GM12801 (cell line): ENCODE results near the gene GCLM.

Experiments
- TF ChIP-seq, protein P1 (sequence below): IDR thresholded peaks from one replicate; pipeline ENCODE4 v1.5.1; 2011; ENCODE audit warnings: control low read depth; ENCODE audit not compliant: insufficient read length; ENCODE audit errors: extremely low read depth

GCLM gene

DNA sequence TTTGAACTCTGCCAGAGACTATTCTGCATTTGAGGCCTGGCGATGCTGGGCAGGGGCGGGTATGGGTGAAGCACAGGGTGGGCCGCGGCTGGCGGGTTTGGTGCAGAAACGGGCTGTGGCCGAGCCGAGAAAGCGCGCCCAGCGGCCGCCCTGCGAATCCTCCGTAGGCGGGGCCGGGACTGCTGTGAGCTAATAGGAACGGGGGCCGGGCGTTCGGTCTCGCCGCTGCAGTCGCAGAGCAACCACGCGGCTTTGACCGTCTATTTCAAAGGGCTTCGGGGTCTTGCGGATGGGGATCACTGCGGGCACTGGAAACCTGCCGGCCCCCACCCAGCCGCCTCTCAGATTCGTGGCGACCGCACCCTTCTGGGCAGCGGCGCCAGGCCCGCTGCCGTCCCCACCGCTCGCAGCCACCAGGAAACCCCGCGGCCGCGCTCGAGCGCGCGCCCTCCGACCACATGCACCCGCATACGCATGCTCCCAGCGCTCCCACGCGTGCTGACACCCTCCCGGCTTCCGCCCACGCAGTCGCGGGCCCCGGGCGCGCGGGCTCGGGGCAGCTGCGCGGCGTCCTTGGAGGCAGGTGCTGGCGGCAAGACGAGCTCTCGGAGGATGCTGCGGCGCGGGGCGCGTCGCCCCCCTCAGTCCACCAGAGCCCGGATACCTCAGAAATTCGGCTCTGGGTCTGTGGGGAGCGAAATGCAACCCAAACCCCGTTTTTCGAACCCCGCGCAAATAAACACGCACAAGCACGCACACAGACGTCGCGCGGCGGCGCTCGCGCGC is 62.8 kb downstream of the GCLM start:
- TF ChIP-seq, protein P1, sequence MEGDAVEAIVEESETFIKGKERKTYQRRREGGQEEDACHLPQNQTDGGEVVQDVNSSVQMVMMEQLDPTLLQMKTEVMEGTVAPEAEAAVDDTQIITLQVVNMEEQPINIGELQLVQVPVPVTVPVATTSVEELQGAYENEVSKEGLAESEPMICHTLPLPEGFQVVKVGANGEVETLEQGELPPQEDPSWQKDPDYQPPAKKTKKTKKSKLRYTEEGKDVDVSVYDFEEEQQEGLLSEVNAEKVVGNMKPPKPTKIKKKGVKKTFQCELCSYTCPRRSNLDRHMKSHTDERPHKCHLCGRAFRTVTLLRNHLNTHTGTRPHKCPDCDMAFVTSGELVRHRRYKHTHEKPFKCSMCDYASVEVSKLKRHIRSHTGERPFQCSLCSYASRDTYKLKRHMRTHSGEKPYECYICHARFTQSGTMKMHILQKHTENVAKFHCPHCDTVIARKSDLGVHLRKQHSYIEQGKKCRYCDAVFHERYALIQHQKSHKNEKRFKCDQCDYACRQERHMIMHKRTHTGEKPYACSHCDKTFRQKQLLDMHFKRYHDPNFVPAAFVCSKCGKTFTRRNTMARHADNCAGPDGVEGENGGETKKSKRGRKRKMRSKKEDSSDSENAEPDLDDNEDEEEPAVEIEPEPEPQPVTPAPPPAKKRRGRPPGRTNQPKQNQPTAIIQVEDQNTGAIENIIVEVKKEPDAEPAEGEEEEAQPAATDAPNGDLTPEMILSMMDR: no peak

DNA sequence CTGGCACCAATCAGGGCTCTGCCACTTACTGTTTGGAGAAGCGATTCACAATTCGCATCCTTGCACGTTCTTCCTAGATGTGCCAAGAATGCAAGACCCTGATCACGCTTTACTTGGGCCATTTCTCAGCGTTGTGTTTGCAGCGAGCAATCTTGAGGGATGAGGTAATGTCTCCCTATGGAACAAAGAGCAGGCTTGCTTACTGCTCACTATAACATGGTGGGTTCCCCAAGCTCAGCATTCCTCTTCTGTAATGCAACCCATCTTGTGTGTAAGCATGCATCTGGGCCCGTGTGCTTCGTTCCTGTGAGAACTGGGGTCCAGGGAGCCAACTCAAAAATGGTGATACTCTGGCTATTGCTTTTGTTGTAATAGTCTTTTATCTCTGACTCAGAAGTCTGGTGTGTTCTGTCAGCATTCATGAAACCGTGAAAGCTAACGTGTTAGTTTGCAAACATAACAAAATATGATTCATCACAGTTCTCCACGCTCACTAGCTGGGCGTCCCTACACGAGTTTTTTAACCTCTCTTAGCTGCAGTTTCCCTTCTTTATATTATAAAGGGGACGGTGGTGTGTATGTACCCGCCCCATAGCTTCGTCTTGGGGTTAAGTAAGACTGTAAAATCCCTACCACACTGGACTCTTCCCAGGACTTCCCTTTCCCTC is 63.6 kb downstream of the GCLM start:
- TF ChIP-seq, protein P1: no peak

DNA sequence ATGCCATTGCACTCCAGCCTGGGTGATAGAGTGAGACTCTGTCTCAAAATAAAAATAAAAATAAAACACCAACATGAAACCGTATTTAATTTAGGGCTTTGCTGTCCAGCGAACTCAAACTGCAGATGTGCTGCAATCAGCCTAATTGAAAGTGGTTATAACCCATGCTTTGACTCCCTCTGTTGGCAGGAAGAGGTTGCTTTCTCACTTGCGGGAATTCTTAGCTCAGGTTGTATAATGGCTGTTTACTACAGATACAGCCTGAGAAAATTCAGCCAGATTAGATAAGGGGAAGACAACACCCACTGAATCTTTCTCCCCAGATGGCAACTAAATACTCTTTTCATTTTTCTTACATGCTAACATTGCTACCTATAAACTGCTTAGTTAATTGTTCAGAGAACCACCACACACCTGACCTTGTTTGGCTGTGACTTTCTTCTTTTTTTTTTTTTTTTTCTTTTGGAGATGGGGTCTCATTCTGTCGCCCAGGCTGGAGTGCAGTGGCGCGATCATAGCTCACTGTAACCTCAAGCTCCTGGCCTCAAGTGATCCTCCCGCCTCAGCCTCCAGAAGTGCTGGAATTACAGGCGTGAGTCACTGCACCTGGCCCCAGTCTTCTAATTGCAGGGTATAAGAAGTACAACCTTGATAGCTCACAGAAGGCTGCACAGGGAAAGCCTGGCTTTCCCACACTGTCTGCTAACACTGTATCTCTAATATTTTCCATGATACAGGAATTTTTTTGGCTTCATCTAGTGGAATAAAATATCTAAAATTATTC is 64.8 kb downstream of the GCLM start:
- TF ChIP-seq, protein P1: no peak

DNA sequence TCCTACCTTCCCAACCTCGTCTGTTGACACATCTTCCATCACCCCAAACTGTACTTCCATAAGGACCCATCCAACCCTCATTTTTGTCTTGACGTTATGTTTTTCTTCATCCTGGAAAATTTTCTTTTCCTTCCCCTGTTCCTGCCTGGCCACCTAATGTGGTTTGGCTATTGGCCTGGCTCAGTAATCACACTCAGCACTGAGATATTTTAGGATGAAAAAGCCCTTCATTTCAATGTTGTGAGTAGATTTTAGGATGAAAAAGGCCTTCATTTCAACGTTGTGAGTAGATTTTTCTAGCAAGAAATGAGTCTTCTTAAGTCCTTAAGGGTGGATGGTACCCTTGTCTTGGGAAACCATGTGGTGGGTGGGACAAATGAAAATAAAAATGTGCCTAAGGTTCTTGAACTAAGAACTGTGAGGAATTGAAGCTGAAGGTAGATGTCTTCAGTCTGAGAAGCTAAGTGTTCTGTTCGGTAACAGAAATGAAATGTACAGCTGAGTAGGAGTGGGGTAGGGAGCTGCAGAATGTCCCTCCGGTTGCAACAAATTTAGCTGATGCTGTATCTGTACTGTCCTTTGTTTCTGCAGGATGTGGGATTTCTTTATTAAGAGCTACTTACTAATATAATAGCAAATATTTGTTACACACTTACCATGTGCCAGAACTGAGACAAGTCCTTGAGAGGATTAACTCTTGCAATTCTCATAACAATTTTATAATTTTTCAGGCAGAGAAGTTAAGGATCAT is 66.3 kb downstream of the GCLM start:
- TF ChIP-seq, protein P1: no peak

DNA sequence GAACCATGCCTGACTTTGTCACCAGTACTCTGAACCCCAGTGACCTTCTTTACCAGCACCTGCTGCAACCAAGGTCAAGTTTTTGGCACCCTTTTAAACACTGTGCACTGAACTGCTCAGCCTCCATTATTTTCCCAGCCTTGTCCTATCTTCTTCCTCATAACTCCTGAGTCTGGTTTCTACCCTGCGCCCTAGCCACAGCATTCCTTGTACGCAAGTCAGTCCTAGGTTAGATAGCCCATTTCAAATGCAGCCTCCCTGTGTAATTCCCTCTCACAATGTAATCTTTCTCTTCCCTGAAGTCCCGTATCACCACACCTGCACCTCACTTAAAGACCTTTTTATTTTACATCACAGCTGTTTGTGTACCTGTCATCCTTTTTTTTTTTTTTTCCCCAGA is 67.5 kb downstream of the GCLM start:
- TF ChIP-seq, protein P1: no peak

DNA sequence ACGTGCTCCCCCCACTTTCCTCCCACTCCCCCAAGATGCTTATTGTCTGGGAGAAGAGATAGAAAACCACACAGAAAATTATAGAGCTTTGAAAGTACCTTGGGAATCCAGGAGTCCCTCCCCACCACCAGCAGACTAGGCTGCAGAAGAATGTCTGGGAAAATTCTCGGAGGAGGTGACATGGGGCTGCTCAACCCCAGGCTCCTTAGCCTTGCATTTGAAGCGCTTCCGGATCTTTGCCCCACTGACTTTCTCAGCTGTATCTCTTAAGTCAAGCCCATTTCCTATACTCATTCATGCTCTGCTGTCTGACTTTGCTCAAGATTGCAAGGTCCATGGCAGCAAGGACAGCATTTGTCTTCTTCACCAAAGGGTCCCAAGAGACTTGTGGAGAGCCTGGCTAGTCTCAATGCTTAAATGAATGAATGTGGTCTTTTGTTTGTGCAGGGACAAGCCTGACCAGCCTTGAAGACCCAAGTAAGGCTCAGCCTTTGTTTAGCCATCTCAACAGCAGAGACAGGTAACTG is 68.2 kb downstream of the GCLM start:
- TF ChIP-seq, protein P1: no peak
